Measurements from ENCODE around the gene POLR3B. TPM values are rescaled to one million over a fixed set of nuclear protein-coding genes. Genes with fewer than 3 reads are reported as not detected.
"Not testable (repeated sequence)": the region's sequence is repeated elsewhere in the genome, so short reads cannot be mapped to it uniquely, and the experiment has no call there.

Gene POLR3B
- total RNA-seq (2014; rRNA removed; shearing (Covaris generic)), result 7.9 and 11.0 TPM in 2 replicates

DNA sequence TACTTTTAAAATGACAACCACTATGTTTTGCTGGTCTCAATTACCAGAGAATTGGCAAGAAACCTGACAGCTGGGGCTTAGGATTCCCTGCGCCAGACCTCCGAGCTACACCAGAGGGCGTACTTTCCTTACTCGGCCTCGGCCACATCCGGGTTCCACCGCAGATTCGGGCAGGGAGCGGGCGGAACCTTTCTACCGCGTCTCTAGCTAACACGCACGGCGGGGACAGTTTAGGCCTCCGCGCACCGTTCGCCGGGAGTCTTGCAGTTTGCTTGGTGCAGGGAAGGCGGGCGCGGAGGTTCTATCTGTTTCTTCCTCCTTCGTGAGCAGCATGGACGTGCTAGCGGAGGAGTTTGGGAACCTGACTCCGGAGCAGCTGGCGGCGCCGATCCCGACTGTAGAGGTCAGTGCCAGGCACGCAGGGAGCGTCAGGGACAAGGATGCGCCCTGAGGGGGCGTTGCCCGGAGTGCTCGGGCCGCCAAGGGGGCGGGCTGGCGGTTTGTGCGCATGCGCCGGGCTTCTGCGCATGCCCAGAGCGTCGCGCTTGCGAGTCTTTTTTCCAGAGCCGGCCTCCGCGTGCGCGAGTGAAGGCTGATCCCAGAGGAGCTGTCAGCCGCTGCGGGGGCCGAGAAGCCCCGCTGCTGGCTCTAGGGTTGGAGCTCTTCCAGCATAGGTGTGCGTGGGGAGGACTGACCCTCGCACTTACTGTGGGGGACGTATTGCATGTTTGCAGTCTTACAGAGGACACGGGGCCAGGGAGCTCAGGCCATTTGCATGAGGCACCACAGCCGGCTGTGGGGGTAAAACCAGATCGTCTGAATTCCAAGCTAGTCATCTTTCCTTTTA lies at the start of gene POLR3B:
Gene POLR3B, plus strand, starts transcription at position 200 of the 847 bp plus-strand sequence. Its CDS starts 132 bp downstream, at position 332.
- peak; percentile 94 for DNase-seq (ENCODE audit: low spot score)

DNA sequence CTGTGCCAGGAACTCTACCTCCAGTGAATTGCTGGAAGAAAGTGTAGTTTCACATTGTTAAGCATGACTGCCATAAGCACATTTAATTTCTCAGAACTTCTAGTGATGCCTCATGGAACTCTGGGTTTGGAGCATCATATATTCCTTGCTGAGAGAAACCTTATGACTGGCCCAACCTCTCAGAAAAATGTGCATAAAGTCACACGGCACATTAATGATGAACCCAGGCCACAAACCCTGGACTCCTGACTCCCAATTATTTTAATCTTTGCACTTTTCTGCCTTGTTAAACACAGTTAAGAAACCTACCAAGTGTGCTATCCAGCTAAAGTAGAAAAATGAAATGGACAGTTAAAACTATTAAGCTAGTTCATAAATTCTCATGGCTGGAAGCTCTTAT lies 49.4 kb upstream of the POLR3B start:
- DNase-seq (ENCODE audit: low spot score), result no peak

DNA sequence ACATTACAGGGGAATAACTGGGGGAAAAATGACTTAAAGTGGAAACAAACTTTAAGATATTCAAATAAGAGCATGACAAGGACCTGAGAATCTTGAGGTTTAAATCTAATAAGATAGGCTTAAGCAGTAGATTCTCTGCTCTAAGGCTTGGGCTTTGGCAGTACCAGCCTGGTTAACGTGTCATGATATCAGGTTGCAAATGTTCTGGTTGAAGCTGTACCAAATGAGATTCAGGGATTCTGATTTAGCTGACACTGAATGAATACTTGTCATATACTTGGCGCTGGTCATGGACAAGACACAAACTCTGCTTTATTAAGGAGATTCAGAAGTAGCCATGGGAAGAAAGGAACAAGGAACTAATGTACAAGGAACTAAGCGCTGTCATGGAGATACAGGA lies 48.9 kb upstream of the POLR3B start:
- DNase-seq (ENCODE audit: low spot score), result no peak

GRCh38 chr12:106309671-106310505 lies 47.7 kb upstream of the POLR3B start:
- DNase-seq (ENCODE audit: low spot score), result peak; percentile 20

- no peak for DNase-seq (ENCODE audit: low spot score)
Observed at GRCh38 chr12:106310687-106311086, 46.9 kb upstream of the POLR3B start.

GRCh38 chr12:106311139-106311538 lies 46.4 kb upstream of the POLR3B start:
- DNase-seq (ENCODE audit: low spot score), result no peak

- DNase-seq (ENCODE audit: low spot score), result not testable (repeated sequence)
Observed at GRCh38 chr12:106313413-106313812, 44.1 kb upstream of the POLR3B start.

DNA sequence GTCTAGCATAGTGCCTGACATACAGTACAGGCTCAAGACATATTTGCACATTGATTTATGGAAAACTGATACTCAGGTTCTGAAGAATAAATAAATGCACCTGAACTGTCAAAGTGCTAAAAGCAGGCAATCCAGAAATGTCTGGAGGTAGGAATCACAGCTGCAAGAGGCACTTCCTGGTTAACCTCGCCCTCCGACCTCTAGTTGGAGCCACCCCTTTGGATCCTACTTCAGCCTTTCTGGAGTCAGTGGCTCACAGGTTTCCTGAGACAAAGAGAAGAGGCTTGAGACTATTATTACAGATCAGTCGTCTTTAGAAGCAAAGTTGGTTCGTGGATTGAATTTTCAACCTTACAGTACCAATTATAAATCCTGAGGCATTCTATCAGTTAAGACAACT lies 42.0 kb upstream of the POLR3B start:
- DNase-seq (ENCODE audit: low spot score), result no peak

GRCh38 chr12:106317406-106318082 lies 40.0 kb upstream of the POLR3B start:
- DNase-seq (ENCODE audit: low spot score), result no peak

DNA sequence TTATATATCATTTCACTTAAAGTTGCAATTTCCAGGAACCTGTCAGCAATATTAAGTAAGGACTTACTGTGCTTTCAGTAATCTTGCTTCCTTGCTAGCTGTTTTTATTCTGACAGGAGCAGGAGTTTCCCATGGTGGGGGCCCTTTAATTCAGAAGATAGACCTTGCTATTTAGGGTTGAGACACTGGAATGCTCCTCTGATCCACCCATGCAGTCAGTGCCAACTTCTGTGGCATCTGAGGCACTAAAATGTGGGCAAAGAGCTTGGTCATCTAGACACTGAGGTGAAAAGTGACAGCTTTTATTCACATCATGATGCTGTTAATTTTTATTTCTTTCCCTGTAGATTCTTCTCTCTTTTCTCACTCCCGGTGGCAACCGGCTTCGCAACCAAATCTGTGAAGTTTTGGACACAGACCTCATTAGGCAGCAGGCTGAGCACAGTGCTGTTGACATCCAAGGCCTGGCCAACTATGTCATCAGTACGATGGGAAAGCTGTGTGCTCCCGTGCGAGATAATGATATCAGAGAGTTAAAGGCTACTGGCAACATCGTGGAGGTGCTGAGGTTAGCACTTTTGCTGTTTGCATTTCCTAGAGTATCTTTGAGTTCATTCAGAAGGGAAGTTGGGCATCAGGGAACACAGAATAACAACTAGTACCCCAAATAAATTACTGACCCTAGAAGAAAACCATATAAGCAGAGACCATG lies 36.3 kb upstream of the POLR3B start:
- DNase-seq (ENCODE audit: low spot score), result no peak

GRCh38 chr12:106323537-106323936 lies 34.0 kb upstream of the POLR3B start:
- DNase-seq (ENCODE audit: low spot score), result no peak

- no peak for DNase-seq (ENCODE audit: low spot score)
Observed at GRCh38 chr12:106327309-106327869, 30.2 kb upstream of the POLR3B start.

GRCh38 chr12:106328735-106329134 lies 28.8 kb upstream of the POLR3B start:
- DNase-seq (ENCODE audit: low spot score), result no peak

DNA sequence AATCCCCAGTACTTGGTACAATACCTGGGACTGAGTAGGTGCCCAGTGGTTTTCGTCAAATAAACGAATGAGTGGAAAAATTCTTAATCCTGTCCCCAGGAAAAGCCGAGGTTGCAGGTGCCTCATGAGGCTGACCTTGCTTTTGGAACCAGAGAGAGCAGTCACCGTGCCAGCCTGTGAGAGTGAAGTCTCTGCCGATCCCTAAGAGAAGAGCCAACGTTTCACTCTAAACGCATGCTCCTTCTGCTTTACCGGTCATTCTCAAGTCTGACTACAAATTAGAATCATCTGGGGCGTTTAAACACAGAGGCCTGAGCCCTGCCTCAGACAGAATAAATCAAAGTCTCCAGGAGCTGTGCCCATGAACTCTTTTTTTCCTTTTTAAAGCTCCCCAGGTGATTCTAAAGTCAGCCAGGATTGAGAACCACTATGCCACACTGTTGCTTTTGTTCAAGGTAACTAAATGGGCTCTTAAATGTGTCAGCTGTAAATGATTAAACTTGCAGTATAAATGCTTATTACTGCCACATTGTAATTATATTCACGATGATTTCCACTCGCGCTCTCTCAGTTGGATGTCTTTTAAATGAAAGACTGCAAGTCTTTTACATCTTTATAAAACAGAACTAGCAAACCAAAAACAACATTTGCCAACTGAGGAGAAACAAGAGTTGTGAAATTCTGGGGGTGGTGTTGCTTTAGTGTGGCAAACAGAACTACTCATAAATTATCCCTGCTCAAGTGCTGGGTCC lies 28.1 kb upstream of the POLR3B start:
- no peak for DNase-seq (ENCODE audit: low spot score)

GRCh38 chr12:106331599-106331998 lies 25.9 kb upstream of the POLR3B start:
- DNase-seq (ENCODE audit: low spot score), result no peak

- DNase-seq (ENCODE audit: low spot score), result no peak
Observed at GRCh38 chr12:106332536-106332935, 25.0 kb upstream of the POLR3B start.

GRCh38 chr12:106333010-106333409 lies 24.5 kb upstream of the POLR3B start:
- no peak for DNase-seq (ENCODE audit: low spot score)

- no peak for DNase-seq (ENCODE audit: low spot score)
Observed at GRCh38 chr12:106333756-106334155, 23.8 kb upstream of the POLR3B start.

DNA sequence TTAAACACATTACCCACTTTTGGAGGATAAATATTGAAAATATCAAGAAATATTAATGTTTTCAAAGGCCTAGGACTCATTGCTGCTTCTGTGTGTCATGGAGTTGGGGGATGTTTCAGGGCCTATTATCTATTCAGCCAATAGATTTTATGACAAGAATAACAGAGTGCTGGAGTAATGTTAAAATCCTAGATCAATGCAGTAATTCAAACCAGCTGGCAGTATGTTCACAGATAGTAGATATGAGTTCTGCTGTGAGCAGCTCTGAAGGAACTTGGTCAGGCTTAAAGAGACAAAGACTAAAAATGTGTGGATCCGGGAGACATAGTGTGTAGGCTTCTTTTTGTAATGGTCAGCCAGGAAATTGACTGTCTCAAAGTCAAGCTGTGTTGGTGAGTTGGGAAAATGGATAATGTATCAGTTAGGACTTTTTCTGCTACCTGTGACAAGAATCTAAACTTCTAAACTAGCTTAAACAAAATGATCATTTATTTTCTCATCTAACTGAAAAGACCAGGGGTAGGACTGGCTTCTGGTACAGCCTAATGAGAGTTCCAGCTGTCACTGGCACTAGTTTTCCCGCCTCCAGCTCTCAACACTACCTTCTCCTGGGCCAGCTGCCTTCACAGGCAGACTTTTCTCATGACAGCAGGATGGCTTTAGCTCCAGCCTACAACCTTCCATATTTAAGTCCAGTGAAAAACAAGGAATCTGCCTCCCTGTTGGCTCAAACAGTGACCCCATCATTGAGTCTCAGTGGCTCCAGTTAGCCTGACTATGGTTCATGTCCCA lies 16.3 kb upstream of the POLR3B start:
- no peak for DNase-seq (ENCODE audit: low spot score)
